OCI-M2 (cell line): Measurements from ENCODE around the gene NOCT.
"Not testable (repeated sequence)": the region's sequence is repeated elsewhere in the genome, so short reads cannot be mapped to it uniquely, and the experiment has no call there.

Source experiments
- DNase-seq: peaks from one replicate; lab custom pipeline; 2025; ENCODE audit not compliant: unreplicated experiment; lab: John Stamatoyannopoulos, UW

Gene NOCT

DNA sequence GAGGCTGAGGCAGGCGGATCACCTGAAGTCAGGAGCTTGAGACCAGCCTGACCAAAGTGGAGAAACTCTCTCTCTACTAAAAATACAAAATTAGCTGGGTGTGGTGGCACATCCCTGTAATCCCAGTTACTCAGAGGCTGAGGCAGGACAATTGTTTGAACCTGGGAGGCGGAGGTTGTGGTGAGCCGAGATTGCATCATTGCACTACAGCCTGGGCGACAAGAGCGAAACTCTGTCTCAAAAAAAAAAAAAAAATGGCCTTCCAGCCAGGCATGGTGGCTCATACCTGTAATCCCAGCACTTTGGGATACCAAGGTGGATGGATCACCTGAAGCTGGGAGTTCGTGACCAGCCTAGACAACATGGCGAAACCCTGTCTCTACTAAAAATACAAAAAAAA is 7.3 kb upstream of the NOCT start:
- DNase-seq = not testable (repeated sequence)

DNA sequence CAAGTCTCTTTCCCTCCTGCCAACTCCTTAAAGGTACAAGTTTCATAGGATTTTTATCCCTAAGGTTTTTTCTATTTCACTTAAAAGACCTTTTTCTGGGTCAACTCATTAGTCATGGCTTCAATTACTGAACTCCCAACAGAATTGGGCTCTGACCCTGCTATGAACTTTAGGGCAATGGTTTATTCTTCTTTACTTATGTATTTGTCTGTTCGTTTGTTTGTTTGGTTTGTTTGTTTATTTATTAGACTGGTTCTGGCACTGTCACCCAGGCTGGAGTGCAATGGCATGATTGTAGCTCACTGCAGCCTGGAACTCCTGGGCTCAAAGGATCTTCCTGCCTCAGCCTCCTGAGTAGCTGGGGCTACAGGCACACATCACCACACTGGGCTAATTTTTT is 5.9 kb upstream of the NOCT start:
- no peak for DNase-seq

DNA sequence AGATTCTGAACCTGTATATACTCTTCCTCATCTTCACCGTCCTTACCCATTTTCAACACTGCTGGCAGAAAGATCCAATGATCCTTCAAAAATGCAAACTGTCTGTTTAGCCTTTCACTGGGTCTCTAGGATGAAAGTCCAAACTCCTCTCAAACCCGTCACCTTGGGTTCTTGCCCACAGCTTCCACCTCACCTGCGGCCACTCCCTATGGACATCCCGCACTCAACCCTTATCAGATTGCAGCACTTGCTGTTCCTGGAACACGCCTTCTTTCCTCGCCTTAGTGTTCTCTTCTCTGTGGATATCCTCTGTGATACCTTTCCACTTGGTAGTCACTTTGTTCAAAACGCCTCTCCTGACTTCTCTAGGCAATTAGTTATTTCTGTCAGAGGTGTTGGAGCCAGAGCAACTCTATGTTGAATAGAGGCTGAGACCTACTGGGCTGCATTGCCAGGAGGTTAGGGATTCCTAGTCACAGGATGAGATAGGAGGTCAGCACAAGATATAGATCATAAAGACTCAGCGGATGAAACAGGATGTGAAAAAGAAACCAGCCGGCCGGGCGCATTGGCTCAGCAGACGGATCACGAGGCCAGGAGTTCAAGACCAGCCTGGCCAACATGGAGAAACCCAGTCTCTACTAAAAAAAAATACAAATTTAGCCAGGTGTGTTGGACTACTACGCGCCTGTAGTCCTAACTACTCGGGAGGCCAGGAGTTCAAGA is 4.2 kb upstream of the NOCT start:
- DNase-seq = no peak

DNA sequence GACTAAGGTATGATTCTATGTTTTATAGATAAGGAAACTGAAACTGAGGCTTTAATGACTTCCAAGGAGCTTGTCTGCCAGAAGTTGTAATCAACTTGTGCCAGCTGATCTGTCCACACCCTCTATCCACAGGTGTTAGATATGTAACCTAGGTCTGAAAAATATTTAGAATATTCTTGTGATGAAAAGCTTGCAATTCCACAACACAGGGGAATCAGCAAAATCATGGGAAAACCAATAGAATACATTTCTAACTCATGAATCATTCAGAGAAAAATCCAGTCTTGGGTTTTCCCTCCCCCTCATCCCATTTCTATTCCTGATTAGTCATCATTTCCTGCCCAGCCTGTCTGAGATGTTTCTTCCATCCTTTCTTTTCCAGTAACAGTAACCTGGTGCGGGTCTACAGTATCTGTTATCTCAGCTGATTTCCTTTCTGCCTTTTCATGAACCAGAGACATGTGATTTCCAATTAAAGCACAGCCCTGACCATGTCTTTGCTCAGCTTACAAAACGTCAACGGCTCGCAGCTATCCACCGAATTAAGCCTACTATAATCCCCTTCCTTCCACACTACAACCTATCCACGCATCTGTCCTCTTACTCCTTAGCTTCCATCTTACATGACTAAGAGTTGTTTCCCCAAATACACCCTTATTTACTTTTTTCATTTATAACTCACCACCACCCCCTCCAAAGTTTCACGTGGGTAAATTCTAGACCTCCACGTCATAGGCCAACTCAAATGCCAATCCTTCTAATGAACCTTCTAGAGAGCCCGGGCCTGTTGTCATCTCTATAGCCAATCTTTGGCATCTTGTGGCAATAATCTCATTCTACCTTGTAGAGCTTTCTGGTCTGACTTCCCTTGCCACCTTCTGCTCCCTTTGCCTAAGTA is 961 bp upstream of the NOCT start:
- DNase-seq = no peak

DNA sequence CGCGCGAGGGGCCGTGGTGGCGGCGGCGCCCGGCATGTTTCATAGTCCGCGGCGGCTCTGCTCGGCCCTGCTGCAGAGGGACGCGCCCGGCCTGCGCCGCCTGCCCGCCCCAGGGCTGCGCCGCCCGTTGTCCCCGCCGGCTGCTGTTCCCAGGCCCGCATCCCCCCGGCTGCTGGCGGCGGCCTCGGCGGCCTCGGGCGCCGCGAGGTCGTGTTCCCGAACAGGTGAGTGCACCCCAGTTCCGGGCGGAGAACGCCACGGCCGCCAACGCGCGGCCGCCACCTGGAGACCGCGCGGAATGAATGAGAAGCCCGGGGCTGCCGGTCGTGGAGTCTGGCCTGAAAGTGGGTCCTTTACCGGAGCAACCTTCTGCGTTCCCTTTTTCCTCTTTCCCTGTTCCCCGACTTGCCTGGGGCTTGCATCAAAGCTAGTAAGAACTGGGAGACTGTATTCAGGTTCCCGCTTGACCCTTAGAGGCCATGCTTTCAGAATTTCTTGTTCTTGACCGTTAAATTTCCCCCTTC is 429 bp downstream of the NOCT start:
- no peak for DNase-seq

DNA sequence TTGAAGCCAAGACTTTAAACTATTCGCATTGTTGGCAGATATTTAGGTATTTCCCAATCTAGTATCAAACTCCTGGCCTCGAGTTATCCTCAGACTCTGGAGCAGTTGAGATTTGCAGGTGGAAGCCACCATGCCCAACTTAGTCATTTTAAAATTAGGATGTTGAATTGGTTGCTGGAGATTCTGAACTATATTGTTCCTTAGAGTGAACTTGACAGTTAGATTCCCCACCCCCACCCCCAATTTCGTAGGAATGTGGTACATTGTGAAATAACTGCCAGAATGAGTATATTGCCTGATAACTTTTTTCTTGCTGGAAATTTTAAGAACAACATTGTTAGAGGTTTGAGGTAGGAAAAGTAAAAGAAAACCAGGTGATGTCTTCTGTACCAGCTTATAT is 2.3 kb downstream of the NOCT start:
- no peak for DNase-seq

DNA sequence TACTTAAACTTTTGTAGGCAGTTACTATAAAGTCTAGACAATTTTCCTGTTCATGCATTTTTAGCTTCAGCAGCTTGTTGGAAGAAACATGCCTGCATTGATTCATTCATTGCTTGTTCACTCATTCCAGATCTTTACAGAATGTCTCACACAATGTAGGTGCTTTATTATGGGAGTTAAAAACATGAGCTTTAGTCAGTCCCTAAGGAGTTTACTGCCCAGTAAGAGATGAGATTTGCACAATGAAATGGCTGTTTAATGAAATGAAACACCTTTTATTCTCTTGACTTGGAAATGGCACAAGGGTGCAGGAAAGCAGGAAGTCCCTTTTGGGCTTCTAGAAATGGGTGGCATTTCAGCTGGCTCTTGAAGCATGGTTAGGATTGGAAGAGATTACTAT is 2.9 kb downstream of the NOCT start:
- no peak for DNase-seq

DNA sequence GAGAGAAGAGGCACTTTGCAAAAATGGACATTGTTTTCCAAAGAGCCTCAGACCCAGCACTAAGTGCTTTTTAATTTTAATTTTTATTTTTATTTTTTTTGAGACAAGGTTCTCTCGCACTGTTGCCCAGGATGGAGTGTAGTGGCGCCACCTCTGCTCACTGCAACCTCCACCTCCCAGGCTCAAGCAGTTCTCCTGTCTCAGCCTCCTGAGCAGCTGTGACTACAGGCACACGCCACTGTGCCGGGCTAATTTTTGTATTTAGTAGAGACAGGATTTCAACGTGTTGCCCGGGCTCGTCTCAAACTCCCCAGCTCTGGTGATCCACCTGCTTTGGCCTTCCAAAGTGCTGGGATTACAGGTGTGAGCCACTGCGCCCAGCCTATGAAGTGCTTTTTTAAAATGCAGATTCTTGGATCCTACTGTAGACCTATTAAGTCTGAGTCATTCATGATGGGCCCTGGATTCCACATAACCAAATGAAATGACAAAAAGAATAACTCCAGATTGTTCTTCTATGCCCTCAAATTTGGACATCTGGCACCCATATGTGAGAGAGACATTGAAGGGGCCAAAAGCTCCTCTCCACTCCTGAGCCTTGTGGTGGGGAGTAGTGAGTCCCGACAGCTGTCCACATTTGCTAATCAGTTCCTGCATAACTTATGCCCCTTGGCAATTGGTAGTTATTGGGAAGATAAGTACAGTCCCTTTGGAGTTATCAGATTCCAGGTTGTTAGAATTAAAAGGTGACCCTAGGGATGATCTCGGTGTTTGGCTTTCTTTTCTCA is 3.6 kb downstream of the NOCT start:
- DNase-seq = no peak

DNA sequence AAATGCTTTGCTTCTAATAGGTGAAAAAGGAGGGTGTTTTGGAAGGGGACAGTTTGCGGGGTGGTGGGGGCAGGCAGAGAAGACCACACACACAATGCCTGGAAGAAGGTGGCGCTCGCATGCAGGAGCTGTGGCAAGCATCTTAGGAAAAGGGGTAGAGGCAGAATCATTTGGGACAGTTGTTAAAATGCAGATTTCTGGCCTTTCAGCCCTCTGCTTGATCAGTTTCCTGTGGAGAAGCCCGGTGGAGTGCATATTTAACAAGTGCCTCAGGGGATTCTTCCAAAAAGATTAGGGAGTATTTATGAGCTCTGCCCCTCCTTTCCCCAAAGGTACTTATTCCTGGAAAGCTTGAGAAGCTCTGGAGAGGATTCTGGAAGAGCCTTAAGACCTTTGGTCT is 4.8 kb downstream of the NOCT start:
- no peak for DNase-seq

DNA sequence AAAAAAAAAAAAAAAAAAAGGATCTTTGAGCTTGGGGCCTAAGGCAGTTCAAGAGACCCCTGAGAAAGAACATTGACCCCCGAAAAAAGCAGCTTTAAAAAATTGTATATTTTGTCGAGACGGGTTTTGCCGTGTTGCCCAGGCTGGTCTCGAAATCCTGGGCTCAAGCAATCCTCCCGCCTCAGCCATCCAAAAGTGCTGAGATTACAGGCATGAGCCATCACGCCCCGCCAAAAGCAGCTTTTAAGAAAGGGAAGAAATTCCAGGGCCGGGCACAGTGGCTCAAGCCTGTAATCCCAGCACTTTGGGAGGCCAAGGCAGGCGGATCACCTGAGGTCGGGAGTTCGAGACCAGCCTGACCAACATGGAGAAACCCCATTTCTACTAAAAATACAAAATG is 5.5 kb downstream of the NOCT start:
- not testable (repeated sequence) for DNase-seq

DNA sequence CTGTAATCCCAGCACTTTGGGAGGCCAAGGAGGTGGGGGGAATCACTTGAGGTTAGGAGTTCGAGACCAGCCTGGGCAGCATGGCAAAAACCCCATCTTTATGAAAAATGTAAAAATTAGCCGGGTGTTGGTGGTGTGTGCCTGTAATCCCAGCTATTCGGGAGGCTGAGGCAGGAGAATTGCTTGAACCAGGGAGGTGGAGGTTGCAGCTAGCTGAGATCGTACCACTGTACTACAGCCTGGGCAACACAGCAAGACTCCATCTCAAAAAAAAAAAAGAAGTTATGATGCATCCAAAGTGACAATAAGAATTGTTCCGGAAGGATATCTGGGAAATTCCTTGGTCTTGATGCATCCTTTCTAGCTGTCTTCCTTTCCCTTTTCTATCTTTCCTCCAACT is 7.3 kb downstream of the NOCT start:
- DNase-seq = no peak

DNA sequence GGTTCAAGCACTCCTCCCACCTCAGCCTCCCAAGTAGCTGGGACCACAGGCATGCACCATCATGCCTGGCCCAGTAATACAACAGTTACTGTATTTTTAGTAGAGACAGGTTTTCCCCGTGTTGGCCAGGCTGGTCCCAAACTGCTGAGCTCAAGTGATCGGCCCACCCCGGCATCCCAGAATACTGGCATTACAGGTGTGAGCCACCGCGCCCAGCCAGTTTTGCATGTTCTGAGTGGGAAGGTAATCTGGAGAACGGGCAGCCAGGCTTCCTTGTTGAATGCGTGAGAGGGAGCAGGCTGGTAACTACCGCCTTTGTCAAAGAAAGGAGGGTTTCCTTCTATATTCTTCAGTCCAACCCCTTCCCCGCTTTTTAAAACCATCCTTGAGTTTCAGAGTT is 9.1 kb downstream of the NOCT start:
- DNase-seq = no peak

DNA sequence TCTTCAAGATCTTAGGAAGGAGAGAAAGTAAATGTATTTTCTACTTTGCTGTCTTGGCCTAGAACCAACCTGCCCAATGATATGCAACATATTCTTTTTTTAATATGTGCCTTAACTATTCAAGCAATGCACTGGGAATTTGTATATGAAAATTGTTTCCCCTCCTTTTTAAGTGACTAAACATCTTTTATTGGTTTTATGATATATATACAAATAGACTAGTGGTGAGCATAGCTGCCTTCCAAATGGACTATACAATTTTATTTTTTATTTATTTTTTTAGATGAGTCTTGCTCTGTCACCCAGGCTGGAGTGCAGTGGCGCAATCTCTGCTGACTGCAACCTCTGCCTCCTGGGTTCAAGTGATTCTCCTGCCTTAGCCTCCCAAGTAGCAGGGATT is 10.3 kb downstream of the NOCT start:
- DNase-seq = no peak

DNA sequence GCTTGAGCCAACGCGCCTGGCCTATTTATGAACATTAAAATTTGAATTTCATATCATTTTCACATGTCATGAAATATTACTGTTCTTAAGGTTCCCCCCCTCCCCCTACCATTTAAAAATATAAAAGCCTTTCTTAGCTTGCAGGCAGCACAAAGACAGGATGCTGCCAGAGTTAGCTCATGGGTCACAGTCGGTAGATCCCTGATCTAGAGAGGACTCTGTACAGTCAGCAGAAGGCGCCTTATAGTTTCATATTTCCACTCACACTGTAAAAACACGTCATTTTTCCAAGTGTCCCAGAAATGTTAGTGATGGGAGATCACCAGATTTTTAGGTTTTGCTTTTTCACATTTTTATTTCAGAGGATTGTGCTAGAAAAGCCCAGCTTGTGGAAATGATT is 12.2 kb downstream of the NOCT start:
- DNase-seq = no peak

DNA sequence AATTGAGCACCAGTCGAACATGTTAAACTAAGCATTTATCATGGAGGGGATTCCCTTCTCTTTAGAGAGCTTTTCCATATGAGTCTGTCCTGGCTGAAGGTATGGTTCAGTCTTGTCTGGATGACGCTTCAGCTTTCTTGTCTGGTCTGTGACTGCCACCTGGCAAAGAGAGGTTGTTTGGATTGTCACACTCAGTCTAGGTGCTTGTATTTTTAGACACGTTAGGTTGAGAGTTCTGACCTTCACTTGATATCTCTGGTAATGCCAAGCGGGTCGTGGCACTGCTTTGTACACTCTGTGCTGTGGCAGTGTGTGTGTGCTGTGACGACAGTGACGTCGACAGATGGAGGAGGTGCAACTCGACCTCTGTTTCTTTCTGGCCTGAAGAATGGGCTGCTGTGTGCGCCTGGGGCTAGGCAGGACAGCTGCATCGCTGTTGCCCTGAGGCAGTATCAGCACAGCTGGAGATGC is 12.6 kb downstream of the NOCT start:
- no peak for DNase-seq

DNA sequence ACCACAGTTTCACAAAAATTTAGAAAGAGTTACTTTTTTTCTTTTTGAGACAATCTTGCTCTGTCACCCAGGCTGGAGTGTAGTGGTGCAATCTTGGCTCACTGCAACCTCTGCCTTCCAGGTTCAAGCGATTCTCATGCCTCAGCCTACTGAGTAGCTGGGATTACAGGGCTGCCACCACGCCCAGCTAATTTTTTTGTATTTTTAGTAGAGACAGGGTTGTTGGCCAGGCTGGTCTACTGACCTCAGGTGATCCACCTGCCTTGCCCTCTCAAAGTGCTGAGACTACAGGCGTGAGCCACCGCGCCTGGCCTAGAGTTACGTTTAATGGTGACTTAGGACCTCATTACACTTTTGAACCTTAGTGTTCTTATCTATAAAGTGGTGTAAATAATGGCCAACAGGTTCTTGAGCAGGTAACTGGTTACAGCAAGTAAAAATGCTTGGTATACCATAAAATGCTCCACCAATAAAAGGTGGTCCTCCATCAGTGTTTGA is 14.3 kb downstream of the NOCT start:
- not testable (repeated sequence) for DNase-seq

DNA sequence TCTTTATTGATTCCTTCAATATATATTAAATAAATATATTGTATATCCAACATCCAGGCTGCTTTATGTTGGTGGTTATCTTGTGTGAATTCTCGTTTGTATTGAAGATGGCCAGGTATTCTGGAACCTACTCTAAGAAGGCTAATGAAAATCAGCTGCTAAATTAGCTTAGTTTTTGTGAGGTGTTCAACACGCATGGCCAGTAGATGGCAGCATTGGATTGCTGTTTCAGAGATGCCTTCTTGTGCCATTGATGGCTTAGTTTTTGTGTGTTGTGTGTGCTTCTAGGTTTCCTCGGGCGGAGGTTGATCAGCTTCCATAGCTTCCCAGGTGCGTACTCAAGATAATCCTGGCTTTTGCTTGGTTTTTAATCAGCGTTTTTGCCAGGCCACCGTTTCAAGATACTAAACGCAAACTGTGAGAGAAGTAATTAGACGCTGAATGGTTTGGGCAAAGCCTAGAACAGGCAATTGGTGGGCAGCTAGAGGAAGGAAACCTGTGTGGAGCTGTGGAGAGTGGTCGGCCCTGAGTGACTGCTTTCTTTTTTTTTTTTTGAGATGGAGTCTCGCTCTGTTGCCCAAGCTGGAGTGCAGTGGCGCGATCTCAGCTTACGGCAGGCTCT is 15.1 kb downstream of the NOCT start:
- peak; percentile 11 for DNase-seq

DNA sequence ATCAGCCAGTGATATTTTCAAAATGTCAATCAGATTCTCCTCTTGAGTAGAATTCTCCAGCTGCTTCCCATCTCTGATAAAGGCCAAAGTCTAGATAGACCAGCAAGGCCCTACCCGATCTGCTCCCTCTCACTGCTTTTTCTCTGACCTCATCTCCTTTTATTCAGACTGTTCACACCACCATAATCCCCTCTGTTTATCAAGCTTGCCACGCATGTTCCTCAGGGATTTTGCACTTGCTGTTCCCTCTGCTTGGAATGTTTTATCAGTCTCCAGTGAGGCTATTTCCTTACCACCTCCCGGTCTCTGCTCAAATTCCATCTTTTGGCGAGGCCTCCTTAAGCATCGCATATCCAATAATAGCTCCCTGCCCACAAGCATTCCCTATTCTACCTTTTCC is 20.1 kb downstream of the NOCT start:
- no peak for DNase-seq

DNA sequence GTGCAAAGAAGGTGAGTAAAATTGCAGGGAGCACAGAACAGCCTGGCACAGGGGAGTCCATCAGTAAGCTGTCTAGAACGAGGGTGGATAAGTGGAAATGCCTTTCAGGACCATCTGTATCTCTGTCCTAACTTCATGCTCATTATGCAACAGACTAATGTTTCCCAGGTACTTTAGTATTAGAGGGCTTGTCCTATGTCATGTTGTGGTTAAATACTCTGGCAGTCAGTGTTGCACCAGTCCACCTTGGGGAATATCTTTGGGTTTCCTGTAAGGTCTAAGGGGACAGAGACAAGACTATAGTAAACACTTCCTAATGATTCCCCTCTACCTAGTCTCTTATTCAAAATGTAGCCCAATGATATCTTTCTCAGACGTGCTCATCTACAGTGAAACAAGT is 21.3 kb downstream of the NOCT start:
- no peak for DNase-seq

DNA sequence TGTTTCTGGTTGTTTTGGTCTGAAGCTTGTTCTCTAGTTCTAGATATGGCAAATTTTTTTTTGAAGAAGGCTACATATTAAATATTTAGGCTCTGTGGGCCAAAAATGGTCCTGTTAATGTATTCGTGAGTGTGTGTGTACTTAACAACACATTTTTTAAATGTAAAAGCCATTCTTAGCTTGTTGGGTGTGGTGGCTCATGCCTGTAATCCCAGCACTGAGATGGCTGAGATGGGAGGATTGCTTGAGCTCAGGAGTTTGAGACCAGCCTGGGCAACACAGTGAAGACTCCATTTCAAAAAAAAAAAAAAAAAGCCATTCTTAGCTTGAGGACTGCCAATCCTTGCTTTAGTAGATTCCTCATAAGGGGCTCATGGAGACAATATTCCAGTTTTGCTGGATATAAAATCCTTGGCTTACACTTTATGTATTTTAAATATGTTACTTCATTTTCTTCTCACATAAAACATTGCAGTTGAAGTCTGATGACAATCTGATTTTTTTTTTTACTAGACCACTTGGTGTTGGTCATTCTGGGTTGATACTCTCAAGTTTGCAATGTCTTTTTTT is 23.4 kb downstream of the NOCT start:
- no peak for DNase-seq
